A549 (cell line): Measurements from ENCODE around the gene TMF1. TPM values are rescaled to one million over a fixed set of nuclear protein-coding genes. Genes with fewer than 3 reads are reported as not detected.

Experiments used
- ATAC-seq, 2 experiments: fragments of 200-7000 bp in 1 of 2; fragments of >200 bp in 1 of 2; cut with Nextera tagmentation in 1 of 2; cut with Tn5 transposase in 1 of 2; 3 replicates each; pipeline versions ENCODE4 v1.8.0 to v1.9.1; 2018 to 2020; ENCODE audit warnings: mild to moderate bottlenecking in 1 of 2, moderate library complexity in 1 of 2
- CTCF ChIA-PET: fragments of 300-600 bp; sonication (Branson Sonifier 250); formaldehyde crosslinking; extraction: SDS; loops from one replicate; lab custom pipeline; 2021; ENCODE audit warnings: antibody characterized with exemption, inconsistent platforms; lab: Yijun Ruan, JAX
- POLR2A ChIA-PET: fragments of 350-600 bp; formaldehyde crosslinking; extraction: SDS; loops from one replicate; lab custom pipeline; 2021; ENCODE audit warnings: antibody characterized with exemption, inconsistent platforms; lab: Yijun Ruan, JAX
- DNase-seq, 2 experiments: peaks; one replicate each; pipeline versions ENCODE4 v3.0.0 to v3.0.0-alpha.2; 2011 to 2016; ENCODE audit warnings: low read depth in 1 of 2, low spot score in 1 of 2
- FAIRE-seq: peaks from 2 replicates; lab custom pipeline; 2011; peaks lifted over from hg19 to GRCh38; lab: Jason Lieb, UNC
- H3K27ac ChIP-seq, 2 experiments: fragments of >200 bp; sonication (Bioruptor Twin); formaldehyde crosslinking; 3 replicates each; pipeline ENCODE4 v1.5.1; 2016 to 2017
- H3K4me1 ChIP-seq: fragments of >200 bp; sonication (Bioruptor Twin); formaldehyde crosslinking; 3 replicates; pipeline ENCODE4 v1.6.1; 2016
- H3K4me2 ChIP-seq: fragments of >200 bp; sonication (Bioruptor Twin); formaldehyde crosslinking; 3 replicates; pipeline ENCODE4 v1.6.1; 2016
- H3K4me3 ChIP-seq: fragments of >200 bp; sonication (Bioruptor Twin); formaldehyde crosslinking; 3 replicates; pipeline ENCODE4 v1.5.1; 2016
- H3K9me3 ChIP-seq: fragments of >200 bp; sonication (Bioruptor Twin); formaldehyde crosslinking; 3 replicates; pipeline ENCODE4 v1.6.1; 2016
- BHLHE40 ChIP-seq: IDR thresholded peaks from 2 replicates; pipeline ENCODE4 v1.6.1; 2012; ENCODE audit warnings: low read depth, low read length, inconsistent platforms
- CBX8 ChIP-seq: fragments of 200-600 bp; sonication (generic); IDR thresholded peaks from 2 replicates; pipeline ENCODE4 v1.6.1; 2016
- CHD4 ChIP-seq: fragments of 200-600 bp; sonication (generic); IDR thresholded peaks from 2 replicates; pipeline ENCODE4 v1.6.1; 2016; ENCODE audit warnings: antibody characterized with exemption, mild to moderate bottlenecking, borderline replicate concordance
- EP300 ChIP-seq, 2 experiments: fragments of >200 bp; sonication (Bioruptor Twin); formaldehyde crosslinking; IDR thresholded peaks; 2 replicates in 1 of 2; 3 replicates in 1 of 2; pipeline ENCODE4 v1.6.1; 2016 to 2017
- HDAC2 ChIP-seq: fragments of 200-600 bp; sonication (generic); IDR thresholded peaks from 2 replicates; pipeline ENCODE4 v1.6.1; 2016
- HEYL ChIP-seq: fragments of 250-450 bp; sonication (Bioruptor Pico); IDR thresholded peaks from 2 replicates; pipeline ENCODE4 v1.8.0; 2021; ENCODE audit warnings: mild to moderate bottlenecking, moderate library complexity
- HOXB5 ChIP-seq: fragments of 250-450 bp; sonication (Bioruptor Pico); IDR thresholded peaks from 2 replicates; pipeline ENCODE4 v1.5.0; 2020; ENCODE audit warnings: mild to moderate bottlenecking, moderate library complexity
- JUN ChIP-seq, 2 experiments: fragments of >200 bp; sonication (Bioruptor Twin); formaldehyde crosslinking; IDR thresholded peaks; 2 replicates in 1 of 2; 3 replicates in 1 of 2; pipeline ENCODE4 v1.6.1; 2016 to 2017
- JUNB ChIP-seq: fragments of >200 bp; sonication (Bioruptor Twin); formaldehyde crosslinking; IDR thresholded peaks from 2 replicates; pipeline ENCODE4 v1.6.1; 2016
- KDM1A ChIP-seq: fragments of 200-600 bp; sonication (generic); IDR thresholded peaks from 2 replicates; pipeline ENCODE4 v1.6.1; 2016; ENCODE audit warnings: low read depth, mild to moderate bottlenecking
- MAFK ChIP-seq: fragments of 450-650 bp; IDR thresholded peaks from 2 replicates; pipeline ENCODE4 v1.6.1; 2014; ENCODE audit not compliant: partially characterized antibody
- MYC ChIP-seq: IDR thresholded peaks from 2 replicates; pipeline ENCODE4 v1.6.1; 2012; ENCODE audit warnings: mild to moderate bottlenecking, inconsistent platforms, low read length, improper control_type of control experiment, borderline replicate concordance
- NFE2L2 ChIP-seq: fragments of 150-350 bp; conservative IDR thresholded peaks from 2 replicates; pipeline ENCODE4 v1.6.1; 2014; ENCODE audit warnings: low read length
- NPAS2 ChIP-seq: fragments of 250-450 bp; sonication (Bioruptor Pico); IDR thresholded peaks from 2 replicates; pipeline ENCODE4 v1.8.0; 2022; ENCODE audit warnings: mild to moderate bottlenecking, moderate library complexity, borderline replicate concordance
- NR3C1 ChIP-seq: fragments of >200 bp; sonication (Bioruptor Twin); formaldehyde crosslinking; IDR thresholded peaks from 3 replicates; pipeline ENCODE4 v1.6.1; 2017
- PHF8 ChIP-seq: fragments of 200-600 bp; sonication (generic); IDR thresholded peaks from 2 replicates; pipeline ENCODE4 v1.6.1; 2016; ENCODE audit warnings: low read depth, mild to moderate bottlenecking, antibody characterized with exemption, moderate library complexity, borderline replicate concordance
- RCOR1 ChIP-seq: fragments of 150-350 bp; IDR thresholded peaks from 2 replicates; pipeline ENCODE4 v1.6.1; 2014; ENCODE audit warnings: antibody characterized with exemption, low read length, low read depth
- SMC3 ChIP-seq: fragments of >200 bp; sonication (Bioruptor Twin); formaldehyde crosslinking; IDR thresholded peaks from 3 replicates; pipeline ENCODE4 v1.6.1; 2018; ENCODE audit warnings: inconsistent platforms
- TP53 ChIP-seq: fragments of 250-450 bp; sonication (Bioruptor Pico); IDR thresholded peaks from 2 replicates; pipeline ENCODE4 v1.5.0; 2021; ENCODE audit warnings: mild to moderate bottlenecking, moderate library complexity
- ZC3H11A ChIP-seq: fragments of 450-650 bp; IDR thresholded peaks from 2 replicates; pipeline ENCODE4 v1.6.1; 2014; ENCODE audit warnings: antibody characterized with exemption, mild to moderate bottlenecking
- ZFP36 ChIP-seq: fragments of 450-650 bp; IDR thresholded peaks from 2 replicates; pipeline ENCODE4 v1.6.1; 2014; ENCODE audit warnings: borderline replicate concordance; ENCODE audit not compliant: partially characterized antibody
- ZNF302 ChIP-seq: fragments of 250-450 bp; sonication (Bioruptor Pico); IDR thresholded peaks from 2 replicates; pipeline ENCODE4 v1.9.0; 2021; ENCODE audit warnings: inconsistent platforms, mild to moderate bottlenecking, moderate library complexity
- ZSCAN20 ChIP-seq: fragments of 250-450 bp; sonication (Bioruptor Pico); IDR thresholded peaks from 2 replicates; pipeline ENCODE4 v1.8.0; 2022; ENCODE audit warnings: mild to moderate bottlenecking, moderate library complexity
- WGBS: methylation state at CpG from one replicate; pipeline ENCODE4 v1.1.6; 2017; ENCODE audit errors: missing lambda C conversion rate; 5-methylcytosine and 5-hydroxymethylcytosine counted together
- polyA plus RNA-seq, 4 experiments: library from polyadenylated mRNA; depleted of rRNA in 3 of 4; stranded (reverse); fragments of >200 nt; fragmentation: RNase III in 1 of 4; extraction: RNeasy Plus Mini Kit Qiagen cat#74134 plus additional on column Dnase treatment in 1 of 4; gene quantifications; 2 replicates in 3 of 4; 3 replicates in 1 of 4; pipeline ENCODE4 v1.2.3, GENCODE V29; 2011 to 2017
- TF ChIP-seq, protein P1 (sequence below): fragments of 450-650 bp; IDR thresholded peaks from 2 replicates; pipeline ENCODE4 v1.6.1; 2014; ENCODE audit warnings: antibody characterized with exemption
- TF ChIP-seq, protein P2 (sequence below): fragments of 250-450 bp; sonication (Bioruptor Pico); IDR thresholded peaks from 2 replicates; pipeline ENCODE4 v1.5.0; 2020; ENCODE audit warnings: low read depth, mild to moderate bottlenecking, moderate library complexity
- TF ChIP-seq, protein P3 (sequence below): IDR thresholded peaks from 2 replicates; pipeline ENCODE4 v1.6.1; 2012; ENCODE audit warnings: low read depth, borderline replicate concordance
- TF ChIP-seq, protein P4 (sequence below): fragments of >200 bp; sonication (Bioruptor Twin); formaldehyde crosslinking; IDR thresholded peaks from 2 replicates; pipeline ENCODE4 v1.6.1; 2016
- TF ChIP-seq, protein P5 (sequence below): fragments of 150-350 bp; IDR thresholded peaks from 2 replicates; pipeline ENCODE4 v1.6.1; 2014; ENCODE audit warnings: low read depth, mild to moderate bottlenecking, low read length

The TMF1 gene
- polyA plus RNA-seq, 2 of the 4 experiments (the other 2 are of a cell fraction), result 13.7 to 17.2 TPM

DNA sequence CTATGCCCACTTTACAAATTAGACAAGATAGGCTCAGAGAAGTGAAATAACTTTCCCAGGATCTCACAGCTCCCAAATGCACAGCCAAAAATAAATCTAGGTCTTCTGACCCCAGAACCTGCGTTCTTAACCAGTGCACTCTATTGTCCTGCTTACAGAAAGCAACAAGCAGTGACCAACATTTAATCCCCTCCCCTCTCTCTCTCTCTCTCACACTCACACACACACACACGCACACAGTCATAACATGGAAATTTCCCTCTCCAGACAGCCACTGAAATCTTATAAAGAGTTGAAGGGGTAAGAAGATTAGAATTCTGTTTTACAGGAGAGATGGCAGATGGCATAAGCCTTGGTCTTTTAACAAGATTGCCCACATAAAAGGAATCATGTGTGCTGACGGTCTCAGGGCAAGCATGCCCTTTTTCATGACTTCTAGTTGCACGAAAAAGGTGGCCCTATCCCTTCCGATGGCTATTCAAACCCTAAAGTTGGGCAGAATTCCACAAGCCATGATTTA lies 68.1 kb downstream of the TMF1 start:
- TF ChIP-seq NFE2L2, result no peak
- TF ChIP-seq TP53, result no peak
- ChIA-PET POLR2A (no interaction called here), CTCF (no interaction called here)
- FAIRE-seq, result no peak
- 91% methylated on average over 5 of the region's 5 CpGs for WGBS
- H3K4me2 ChIP-seq, result no peak overlapping the region
- ATAC-seq, result no peak
- no peak overlapping the region for H3K27ac ChIP-seq
- no peaks in the 10 kb centered on the region for H3K9me3 ChIP-seq
- no peak overlapping the region for H3K4me3 ChIP-seq
- DNase-seq, result no peak
- H3K4me1 ChIP-seq, result no peaks in the 10 kb centered on the region

DNA sequence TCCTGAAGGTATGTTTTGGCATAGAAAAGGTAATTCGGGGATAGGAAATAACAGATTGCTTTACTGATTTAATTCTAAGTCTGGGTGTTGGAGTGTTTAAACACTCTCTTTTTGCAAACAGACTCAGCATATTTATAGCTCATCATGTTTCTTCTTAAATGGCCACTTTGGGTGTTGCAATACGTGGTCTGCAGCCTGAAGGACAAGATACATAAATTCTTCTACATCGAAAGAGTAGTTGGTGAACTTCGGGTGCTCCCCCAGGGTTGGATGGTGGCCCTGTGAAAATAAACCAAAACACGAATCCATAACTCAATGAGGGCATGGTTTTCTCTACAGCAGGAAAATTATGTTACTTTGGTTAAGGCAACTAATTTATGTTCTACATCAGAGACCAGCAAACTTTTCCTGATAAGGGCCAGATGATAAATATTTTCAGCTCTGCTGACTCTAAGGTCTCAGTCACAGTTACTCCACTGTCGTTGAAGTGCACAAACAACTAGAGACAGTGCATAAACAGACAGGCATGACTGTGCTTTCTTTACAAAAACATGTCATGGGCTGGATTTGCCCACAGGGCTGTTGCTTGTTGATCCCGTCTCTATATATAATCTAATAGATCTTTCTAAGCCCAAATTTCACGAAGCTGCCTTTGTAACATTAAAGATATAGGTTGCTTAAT lies 74.5 kb downstream of the TMF1 start:
- WGBS, result 82% methylated on average over 8 of the region's 8 CpGs
- ChIA-PET POLR2A (no interaction called here), CTCF (interaction anchor here (0.7 kb wide), 1 partner anchor 9 kb away, joined by 3 read pairs; no protein-coding TSS in a partner anchor)
- no peak for FAIRE-seq
- Histone ChIP-seq H3K4me2 (no peak overlapping the region), H3K4me1 (no peaks in the 10 kb centered on the region), H3K9me3 (no peaks in the 10 kb centered on the region), H3K4me3 (no peak overlapping the region), H3K27ac (no peak overlapping the region)
- TF ChIP-seq SMC3, result no peak
- no peak for TF ChIP-seq JUNB
- no peak for TF ChIP-seq HOXB5 (CRISPR knock-in tag)
- no peak for TF ChIP-seq ZC3H11A
- TF ChIP-seq, protein P1, sequence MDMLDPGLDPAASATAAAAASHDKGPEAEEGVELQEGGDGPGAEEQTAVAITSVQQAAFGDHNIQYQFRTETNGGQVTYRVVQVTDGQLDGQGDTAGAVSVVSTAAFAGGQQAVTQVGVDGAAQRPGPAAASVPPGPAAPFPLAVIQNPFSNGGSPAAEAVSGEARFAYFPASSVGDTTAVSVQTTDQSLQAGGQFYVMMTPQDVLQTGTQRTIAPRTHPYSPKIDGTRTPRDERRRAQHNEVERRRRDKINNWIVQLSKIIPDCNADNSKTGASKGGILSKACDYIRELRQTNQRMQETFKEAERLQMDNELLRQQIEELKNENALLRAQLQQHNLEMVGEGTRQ, result no peak
- no peak for DNase-seq
- ATAC-seq, result no peak

DNA sequence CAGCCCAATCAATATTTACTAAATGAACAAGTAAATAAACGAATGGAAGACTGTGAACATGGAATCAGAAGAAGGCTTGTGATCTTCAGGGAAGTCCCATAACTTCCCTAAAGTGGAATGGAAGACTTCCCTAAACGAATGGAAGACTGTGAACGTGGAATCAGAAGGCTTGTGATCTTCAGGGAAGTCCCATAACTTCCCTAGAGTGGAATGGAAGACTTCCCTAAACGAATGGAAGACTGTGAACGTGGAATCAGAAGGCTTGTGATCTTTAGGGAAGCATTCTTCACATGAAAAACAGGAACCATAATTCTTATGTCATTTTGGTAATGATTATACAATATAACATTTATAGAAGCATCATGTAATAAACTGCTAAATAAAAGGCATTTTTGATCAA lies 77.4 kb downstream of the TMF1 start:
- DNase-seq (no peak), FAIRE-seq (no peak), ATAC-seq (no peak)
- no peak overlapping the region for H3K4me3 ChIP-seq
- no peak overlapping the region for H3K4me2 ChIP-seq
- H3K9me3 ChIP-seq, result no peaks in the 10 kb centered on the region
- WGBS, result 58% methylated on average over 5 of the region's 5 CpGs
- no peak overlapping the region for H3K27ac ChIP-seq
- POLR2A ChIA-PET, result no interaction called here
- H3K4me1 ChIP-seq, result no peaks in the 10 kb centered on the region
- TF ChIP-seq MAFK, result no peak
- no peak for TF ChIP-seq JUN (IDR thresholded peaks at IDR 0.05)
- TF ChIP-seq NPAS2 (CRISPR knock-in tag), result no peak
- TF ChIP-seq JUNB, result no peak
- TF ChIP-seq MYC, result no peak
- TF ChIP-seq CBX8, result no peak
- no peak for TF ChIP-seq NR3C1
- TF ChIP-seq, protein P2, sequence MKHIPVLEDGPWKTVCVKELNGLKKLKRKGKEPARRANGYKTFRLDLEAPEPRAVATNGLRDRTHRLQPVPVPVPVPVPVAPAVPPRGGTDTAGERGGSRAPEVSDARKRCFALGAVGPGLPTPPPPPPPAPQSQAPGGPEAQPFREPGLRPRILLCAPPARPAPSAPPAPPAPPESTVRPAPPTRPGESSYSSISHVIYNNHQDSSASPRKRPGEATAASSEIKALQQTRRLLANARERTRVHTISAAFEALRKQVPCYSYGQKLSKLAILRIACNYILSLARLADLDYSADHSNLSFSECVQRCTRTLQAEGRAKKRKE, result no peak
- no peak for TF ChIP-seq HDAC2
- TF ChIP-seq HOXB5 (CRISPR knock-in tag), result no peak
- no peak for TF ChIP-seq NFE2L2
- TF ChIP-seq ZC3H11A, result no peak
- TF ChIP-seq, all 56 proteins: peak for 0
- CTCF ChIA-PET, result interaction anchor here (0.6 to 1.4 kb wide), 3 partner anchors 26 to 1657 kb away, joined by 3 to 4 read pairs (median 3); no protein-coding TSS in a partner anchor

DNA sequence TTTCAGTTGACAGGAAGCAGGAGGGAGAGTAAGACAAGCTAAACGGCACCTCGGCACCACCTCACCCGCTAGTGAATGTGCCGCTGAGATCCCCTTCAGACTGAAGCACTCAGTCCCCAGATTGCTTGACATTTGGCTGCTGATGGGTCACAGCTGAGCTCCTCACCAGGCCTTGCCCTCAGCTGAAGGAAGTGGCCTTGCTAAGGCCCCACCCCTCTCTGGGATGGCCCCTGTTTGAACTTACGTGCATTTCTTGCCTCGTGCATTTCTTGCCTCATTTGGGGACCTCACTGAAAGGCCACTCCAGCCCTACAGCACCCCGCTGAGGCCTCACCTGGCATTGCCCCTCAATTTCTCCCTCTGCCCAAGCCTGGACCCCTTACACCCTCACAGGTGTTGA lies 78.5 kb downstream of the TMF1 start:
- Histone ChIP-seq H3K4me2 (no peak overlapping the region), H3K9me3 (no peaks in the 10 kb centered on the region), H3K4me1 (no peaks in the 10 kb centered on the region), H3K4me3 (no peak overlapping the region), H3K27ac (no peak overlapping the region)
- no peak for FAIRE-seq
- ChIA-PET CTCF (no interaction called here), POLR2A (no interaction called here)
- no peak for DNase-seq
- 64% methylated on average over 7 of the region's 7 CpGs for WGBS
- 0 out of 6 replicates have a peak, but pooled peaks of 1 of the 2 experiments have one; percentile 16 for ATAC-seq
- no peak for TF ChIP-seq NR3C1
- no peak for TF ChIP-seq CHD4
- no peak for TF ChIP-seq ZFP36
- no peak for TF ChIP-seq TP53
- no peak for TF ChIP-seq KDM1A
- TF ChIP-seq PHF8, result no peak
- TF ChIP-seq, protein P3, sequence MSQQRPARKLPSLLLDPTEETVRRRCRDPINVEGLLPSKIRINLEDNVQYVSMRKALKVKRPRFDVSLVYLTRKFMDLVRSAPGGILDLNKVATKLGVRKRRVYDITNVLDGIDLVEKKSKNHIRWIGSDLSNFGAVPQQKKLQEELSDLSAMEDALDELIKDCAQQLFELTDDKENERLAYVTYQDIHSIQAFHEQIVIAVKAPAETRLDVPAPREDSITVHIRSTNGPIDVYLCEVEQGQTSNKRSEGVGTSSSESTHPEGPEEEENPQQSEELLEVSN, result no peak
- TF ChIP-seq, protein P4, sequence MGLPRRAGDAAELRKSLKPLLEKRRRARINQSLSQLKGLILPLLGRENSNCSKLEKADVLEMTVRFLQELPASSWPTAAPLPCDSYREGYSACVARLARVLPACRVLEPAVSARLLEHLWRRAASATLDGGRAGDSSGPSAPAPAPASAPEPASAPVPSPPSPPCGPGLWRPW, result no peak
- no peak for TF ChIP-seq NPAS2 (CRISPR knock-in tag)
- TF ChIP-seq EP300 (IDR thresholded peaks at IDR 0.05), result no peak
- TF ChIP-seq ZSCAN20, result no peak
- TF ChIP-seq HEYL, result no peak
- TF ChIP-seq ZC3H11A, result no peak
- TF ChIP-seq BHLHE40, result no peak
- TF ChIP-seq ZNF302 (CRISPR knock-in tag), result no peak
- TF ChIP-seq, protein P5, sequence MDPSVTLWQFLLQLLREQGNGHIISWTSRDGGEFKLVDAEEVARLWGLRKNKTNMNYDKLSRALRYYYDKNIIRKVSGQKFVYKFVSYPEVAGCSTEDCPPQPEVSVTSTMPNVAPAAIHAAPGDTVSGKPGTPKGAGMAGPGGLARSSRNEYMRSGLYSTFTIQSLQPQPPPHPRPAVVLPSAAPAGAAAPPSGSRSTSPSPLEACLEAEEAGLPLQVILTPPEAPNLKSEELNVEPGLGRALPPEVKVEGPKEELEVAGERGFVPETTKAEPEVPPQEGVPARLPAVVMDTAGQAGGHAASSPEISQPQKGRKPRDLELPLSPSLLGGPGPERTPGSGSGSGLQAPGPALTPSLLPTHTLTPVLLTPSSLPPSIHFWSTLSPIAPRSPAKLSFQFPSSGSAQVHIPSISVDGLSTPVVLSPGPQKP, result no peak
- no peak for TF ChIP-seq RCOR1
